Fibroblast of lung (primary cell): Measurements from ENCODE around the gene CERS4.
"Not testable (repeated sequence)": the region's sequence is repeated elsewhere in the genome, so short reads cannot be mapped to it uniquely, and the experiment has no call there.

Experiments
- CTCF ChIP-seq, 2 donors: IDR thresholded peaks in 1 of 2; conservative IDR thresholded peaks in 1 of 2; 1 replicate in 1 of 2; 2 replicates in 1 of 2; pipeline ENCODE4 v1.5.1; 2011 to 2012; ENCODE audit warnings: low read length in 2 of 2, control low read depth in 1 of 2, inconsistent platforms in 1 of 2, low read depth in 1 of 2, mild to moderate bottlenecking in 1 of 2
- EZH2 ChIP-seq: IDR thresholded peaks from 2 replicates; pipeline ENCODE4 v1.5.1; 2012; ENCODE audit warnings: low read length, control low read depth, mild to moderate bottlenecking; ENCODE audit errors: missing control alignments

- not testable (repeated sequence) for TF ChIP-seq CTCF (conservative IDR thresholded peaks at IDR 0.05 in 1 of 2, IDR thresholded peaks at IDR 0.05 in 1 of 2; ENCODE audit: low read depth in 1 of 2, low read length in 2 of 2); EZH2
Measured at GRCh38 chr19:8223442-8223841, 14.3 kb downstream of the CERS4 start.
